Left lung (tissue), 10 donors: ENCODE data around the gene TCFL5. TPM values are rescaled to one million over a fixed set of nuclear protein-coding genes. Genes with fewer than 3 reads are reported as not detected.

Experiments used
- ATAC-seq: fragments of 200-7000 bp; cut with Tn5 transposase; one replicate; pipeline ENCODE4 v1.9.1; 2020; ENCODE audit warnings: moderate library complexity
- DNase-seq, 4 donors: peaks; one replicate each; pipeline ENCODE4 v3.0.0-alpha.2; 2013 to 2020
- H3K27ac ChIP-seq, 2 donors: fragments of 200-600 bp; sonication (generic) in 1 of 2; one replicate each; pipeline versions ENCODE4 v1.5.0 to v1.8.0; 2020 to 2021
- H3K27me3 ChIP-seq, 2 donors: fragments of 200-600 bp; sonication (generic) in 1 of 2; one replicate each; pipeline versions ENCODE4 v1.5.0 to v1.8.0; 2020 to 2021
- H3K36me3 ChIP-seq, 2 donors: fragments of 200-600 bp; sonication (generic) in 1 of 2; one replicate each; pipeline versions ENCODE4 v1.5.0 to v1.8.0; 2020 to 2021
- H3K4me1 ChIP-seq, 2 donors: fragments of 200-600 bp; one replicate each; pipeline ENCODE4 v1.8.0; 2021
- H3K4me3 ChIP-seq, 2 donors: fragments of 200-600 bp; sonication (generic) in 1 of 2; one replicate each; pipeline versions ENCODE4 v1.5.0 to v1.8.0; 2020 to 2021; ENCODE audit warnings: mild to moderate bottlenecking in 1 of 2
- H3K9me3 ChIP-seq, 2 donors: fragments of 200-600 bp; sonication (generic) in 1 of 2; one replicate each; pipeline versions ENCODE4 v1.5.0 to v1.8.0; 2020 to 2021
- CTCF ChIP-seq, 2 donors: fragments of 200-600 bp; sonication (generic) in 1 of 2; IDR thresholded peaks; one replicate each; pipeline versions ENCODE4 v1.5.0 to v1.8.0; 2021; ENCODE audit warnings: antibody characterized with exemption in 2 of 2
- intact Hi-C, 2 donors: fragments of 100-400 bp; cut with DNase I; formaldehyde crosslinking; loops; one replicate each; pipeline versions ENCODE4 v1.11.2 to v1.14.2; 2022
- polyA plus RNA-seq, 6 donors: library from polyadenylated mRNA; unstranded; fragments of 120-200 nt; gene quantifications; one replicate each; pipeline ENCODE4 v1.2.1, GENCODE V29; 2013; ENCODE audit not compliant: insufficient read length in 6 of 6
- total RNA-seq, 2 donors: library from RNA; stranded (reverse); fragmentation: NEBNext Ultra II Directional; extraction: Animal tissue kit (Norgen Biotek cat#: 25700); gene quantifications; one replicate each; pipeline ENCODE4 v1.2.1, GENCODE V29; 2021
- donor health status: DM: no; HTN: yes; CAD: no.
- donor health status: DM: no; HTN: no; CAD: no.

TCFL5 gene
- total and polyA plus RNA-seq, 8 donors: 7.4 to 13.7 (median 10.9) TPM

DNA sequence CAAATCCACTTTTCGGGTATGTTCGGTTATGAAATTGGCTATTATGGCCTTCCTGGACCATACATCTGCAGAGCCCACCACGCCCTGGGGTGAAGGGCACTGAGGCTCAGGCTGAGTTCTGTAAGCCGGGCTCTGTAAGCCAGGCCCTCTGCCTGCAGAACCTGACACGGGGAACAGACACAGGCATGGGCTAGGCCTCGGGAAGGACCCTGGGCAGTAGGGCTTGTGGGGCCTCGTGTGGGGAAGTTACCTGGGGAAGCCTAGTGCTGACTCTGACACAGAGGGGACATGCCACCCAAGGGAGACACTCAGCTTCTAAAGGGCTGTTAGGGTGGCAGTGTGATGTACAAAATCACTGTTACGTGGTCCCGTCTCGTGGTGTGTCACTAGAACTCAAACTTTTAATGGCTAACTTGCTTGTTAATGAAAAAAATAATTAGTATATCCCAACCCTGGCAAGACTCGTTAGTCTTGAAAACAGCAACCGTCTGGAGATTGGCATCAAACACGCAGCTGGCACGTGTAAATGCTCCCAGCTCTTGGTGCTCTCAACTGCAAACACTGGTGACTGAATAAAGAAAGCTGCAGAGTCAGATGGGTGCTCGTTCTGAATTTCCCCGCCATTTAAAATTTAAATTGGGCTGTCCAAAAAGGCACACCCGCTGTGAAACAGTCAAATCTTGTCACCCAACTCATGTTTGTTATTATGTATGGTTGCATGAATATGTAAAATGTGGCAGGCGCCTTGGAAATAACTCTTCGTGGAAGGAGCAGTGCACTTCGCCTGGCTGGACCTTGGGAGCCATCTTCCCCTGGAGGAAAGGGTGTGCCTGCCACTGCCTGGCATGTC lies 23.6 kb upstream of the TCFL5 start:
- no peak overlapping the region for H3K27ac ChIP-seq
- no peak for TF ChIP-seq CTCF (IDR thresholded peaks at IDR 0.05)

DNA sequence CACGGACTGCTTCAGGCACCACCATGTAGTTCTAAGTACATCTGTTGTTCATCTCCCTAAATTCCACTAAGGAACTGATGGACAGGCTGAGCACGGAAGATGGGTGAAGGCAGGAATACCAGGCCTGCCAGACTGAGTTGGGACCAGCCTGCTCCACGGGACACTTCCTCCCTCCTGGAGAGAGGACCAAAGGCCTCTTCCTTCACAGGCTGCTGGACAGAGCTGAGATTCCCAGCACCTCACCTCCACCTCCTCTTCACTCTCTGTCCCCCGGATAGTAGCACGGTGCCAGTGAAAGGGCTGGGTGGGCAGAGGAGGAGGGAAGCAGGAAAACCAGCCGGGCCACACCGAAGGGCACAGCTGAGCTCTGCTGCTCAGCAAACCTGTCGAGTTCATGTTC lies 22.9 kb upstream of the TCFL5 start:
- intact Hi-C loops: no loop called here
- ATAC-seq (no peak), DNase-seq (no peak)
- no peaks in the 10 kb centered on the region for H3K4me1 ChIP-seq
- H3K4me3 ChIP-seq: no peak overlapping the region
- H3K36me3 ChIP-seq: peaks cover 0 to 74% of the 10 kb centered on the region in 2 donors
- no peaks in the 10 kb centered on the region for H3K9me3 ChIP-seq
- no peaks in the 10 kb centered on the region for H3K27me3 ChIP-seq
- H3K27ac ChIP-seq: no peak overlapping the region
- TF ChIP-seq CTCF (IDR thresholded peaks at IDR 0.05): no peak

More for the DNA sequence above, 23.6 kb upstream of the TCFL5 start:
- ATAC-seq: no peak
- Histone ChIP-seq H3K27me3 (no peaks in the 10 kb centered on the region), H3K4me3 (no peak overlapping the region), H3K9me3 (no peaks in the 10 kb centered on the region), H3K36me3 (peaks cover 0 to 74% of the 10 kb centered on the region in 2 donors), H3K4me1 (no peaks in the 10 kb centered on the region)
- DNase-seq: no peak
- intact Hi-C loops: no loop called here

DNA sequence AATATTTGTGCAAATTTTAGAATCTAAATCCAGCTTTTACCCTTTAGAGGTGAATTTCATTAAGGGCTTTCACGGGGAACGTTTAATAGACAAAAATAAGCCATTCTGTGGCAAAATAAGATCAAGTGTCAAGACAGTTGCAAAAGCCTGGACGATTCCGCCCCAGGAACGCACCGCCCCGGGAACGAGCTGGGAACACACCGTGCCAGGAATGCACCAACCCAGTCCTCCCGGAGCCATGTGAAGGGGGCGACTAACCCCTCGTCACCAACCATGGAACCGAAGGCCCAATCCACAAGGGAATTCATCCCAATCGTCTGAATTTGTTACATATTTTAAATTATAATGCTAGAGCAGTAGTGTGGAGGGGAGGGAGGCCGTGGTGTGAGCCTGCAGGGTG lies 20.8 kb upstream of the TCFL5 start:
- no peaks in the 10 kb centered on the region for H3K9me3 ChIP-seq
- peaks cover 0 to under 1% of the 10 kb centered on the region in 2 donors for H3K4me1 ChIP-seq
- no peak for DNase-seq
- no peak overlapping the region for H3K4me3 ChIP-seq
- TF ChIP-seq CTCF (IDR thresholded peaks at IDR 0.05): no peak
- H3K27ac ChIP-seq: no peak overlapping the region
- ATAC-seq: no peak
- intact Hi-C loops: no loop called here
- H3K36me3 ChIP-seq: peaks cover 0 to 65% of the 10 kb centered on the region in 2 donors
- H3K27me3 ChIP-seq: no peaks in the 10 kb centered on the region

DNA sequence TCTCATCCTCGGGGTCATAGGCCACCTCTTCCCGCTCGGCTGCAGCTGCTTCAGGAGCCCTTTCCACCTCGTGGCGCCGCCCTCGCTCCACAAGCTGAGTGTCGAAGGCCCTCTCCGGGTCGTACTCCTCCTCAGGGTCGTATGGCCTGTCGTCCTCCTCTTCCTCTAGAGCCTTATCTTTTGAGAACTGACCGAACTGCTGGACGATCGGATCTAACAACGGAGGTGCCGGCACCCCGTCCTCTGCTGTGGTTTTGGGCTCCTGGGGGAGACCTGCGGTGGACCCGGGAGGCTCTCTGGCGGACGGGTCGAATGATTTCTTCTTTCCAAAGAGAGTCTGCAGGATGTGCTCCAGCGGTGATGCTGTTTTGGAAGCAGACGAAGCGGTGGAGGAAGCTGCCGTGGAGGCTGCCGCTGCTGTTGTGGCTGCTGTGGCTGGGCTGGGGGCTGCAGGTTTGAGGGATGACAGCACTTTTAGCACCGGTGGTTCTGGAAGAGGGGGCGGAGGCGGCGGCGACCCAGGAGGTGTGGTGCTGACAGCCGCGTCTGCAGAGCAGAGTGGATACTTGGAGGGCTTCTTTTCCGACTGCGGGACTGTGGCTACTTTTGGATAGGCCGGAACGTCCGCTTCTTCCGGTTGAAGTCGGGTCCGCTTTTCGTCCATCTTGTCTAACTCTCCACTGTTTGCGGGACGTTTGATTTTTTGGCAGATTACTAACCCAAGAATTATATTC lies 20.2 kb upstream of the TCFL5 start:
- Histone ChIP-seq H3K4me3 (no peak overlapping the region), H3K36me3 (peaks cover 0 to 59% of the 10 kb centered on the region in 2 donors), H3K27ac (no peak overlapping the region), H3K9me3 (no peaks in the 10 kb centered on the region), H3K4me1 (peaks cover 0 to 7% of the 10 kb centered on the region in 2 donors), H3K27me3 (no peaks in the 10 kb centered on the region)
- no peak for TF ChIP-seq CTCF (IDR thresholded peaks at IDR 0.05)
- no peak for ATAC-seq
- peak in 1 of 4 donors; percentile 76 for DNase-seq
- intact Hi-C loops: no loop called here
